Transverse colon (tissue), 4 donors: ENCODE data around the gene HIGD2B. TPM values are rescaled to one million over a fixed set of nuclear protein-coding genes. Genes with fewer than 3 reads are reported as not detected.

Experiments
- DNase-seq: peaks from one replicate; pipeline ENCODE4 v3.0.0-alpha.2; 2019
- H3K27ac ChIP-seq, 4 donors: fragments of 200-600 bp; sonication (generic); 2 replicates each; pipeline ENCODE4 v1.5.1; 2016 to 2018; ENCODE audit warnings: inconsistent platforms in 4 of 4
- H3K27me3 ChIP-seq: fragments of 200-600 bp; sonication (generic); 2 replicates; pipeline ENCODE4 v1.5.1; 2017; ENCODE audit warnings: inconsistent platforms
- H3K36me3 ChIP-seq, 4 donors: fragments of 200-600 bp; sonication (generic); 2 replicates each; pipeline ENCODE4 v1.5.1; 2017 to 2019; ENCODE audit warnings: inconsistent platforms in 4 of 4
- H3K4me1 ChIP-seq, 4 donors: fragments of 200-600 bp; sonication (generic); 2 replicates each; pipeline ENCODE4 v1.5.1; 2017 to 2020; ENCODE audit warnings: inconsistent platforms in 4 of 4
- H3K4me3 ChIP-seq, 4 donors: fragments of 200-600 bp; sonication (generic); 1 replicate in 1 of 4; 2 replicates in 3 of 4; pipeline versions ENCODE4 v1.5.1 to v1.6.1; 2017 to 2019; ENCODE audit warnings: inconsistent platforms in 4 of 4
- H3K9me3 ChIP-seq, 2 donors: fragments of 200-600 bp; sonication (generic); 2 replicates each; pipeline ENCODE4 v1.5.1; 2017 to 2019; ENCODE audit warnings: inconsistent platforms in 2 of 2
- EP300 ChIP-seq: sonication (generic); formaldehyde crosslinking; IDR thresholded peaks from one replicate; pipeline ENCODE4 v1.6.1; 2017; ENCODE audit warnings: antibody characterized with exemption, low read depth
- POLR2A ChIP-seq: fragments of 450-650 bp; IDR thresholded peaks from one replicate; pipeline ENCODE4 v1.6.1; 2016; ENCODE audit warnings: antibody characterized with exemption, mild to moderate bottlenecking, moderate library complexity
- POLR2AphosphoS5 ChIP-seq, 3 donors: sonication (generic); formaldehyde crosslinking; IDR thresholded peaks; one replicate each; pipeline ENCODE4 v1.6.1; 2016; ENCODE audit warnings: antibody characterized with exemption in 3 of 3
- WGBS, 2 donors: methylation state at CpG; one replicate each; pipeline ENCODE4 v1.1.5; 2018; ENCODE audit warnings: low coverage in 1 of 2; 5-methylcytosine and 5-hydroxymethylcytosine counted together
- in situ Hi-C, 4 donors: fragments of 200-750 bp; cut with MboI; loops; one replicate each; pipeline versions ENCODE4 v1.15.0 to v1.15.1; 2017; ENCODE audit warnings: low sequenced_read_pairs in 3 of 4, low pct_ligation_motif_present in 1 of 4, low pct_unique_long_range_greater_than_20kb in 1 of 4
- intact Hi-C: fragments of 100-400 bp; cut with DNase I; formaldehyde crosslinking; loops from one replicate; pipeline ENCODE4 v1.15.1; 2023; ENCODE audit warnings: low total_unique reads
- total RNA-seq, 4 donors: library from RNA; depleted of rRNA; stranded (reverse); fragments of >200 nt; gene quantifications; one replicate each; pipeline ENCODE4 v1.1.0, GENCODE V29; 2016
- TF ChIP-seq, protein P1 (sequence below), 5 experiments: fragments of 200-600 bp in 3 of 5; fragments of 450-650 bp in 2 of 5; sonication (generic) in 3 of 5; IDR thresholded peaks; 1 replicate in 2 of 5; 2 replicates in 3 of 5; pipeline ENCODE4 v1.5.1; 2016 to 2017; ENCODE audit warnings: antibody characterized with exemption in 5 of 5, inconsistent platforms in 3 of 5, mild to moderate bottlenecking in 2 of 5, moderate library complexity in 1 of 5

HIGD2B gene, protein sequence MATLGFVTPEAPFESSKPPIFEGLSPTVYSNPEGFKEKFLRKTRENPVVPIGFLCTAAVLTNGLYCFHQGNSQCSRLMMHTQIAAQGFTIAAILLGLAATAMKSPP
- total RNA-seq = not detected

DNA sequence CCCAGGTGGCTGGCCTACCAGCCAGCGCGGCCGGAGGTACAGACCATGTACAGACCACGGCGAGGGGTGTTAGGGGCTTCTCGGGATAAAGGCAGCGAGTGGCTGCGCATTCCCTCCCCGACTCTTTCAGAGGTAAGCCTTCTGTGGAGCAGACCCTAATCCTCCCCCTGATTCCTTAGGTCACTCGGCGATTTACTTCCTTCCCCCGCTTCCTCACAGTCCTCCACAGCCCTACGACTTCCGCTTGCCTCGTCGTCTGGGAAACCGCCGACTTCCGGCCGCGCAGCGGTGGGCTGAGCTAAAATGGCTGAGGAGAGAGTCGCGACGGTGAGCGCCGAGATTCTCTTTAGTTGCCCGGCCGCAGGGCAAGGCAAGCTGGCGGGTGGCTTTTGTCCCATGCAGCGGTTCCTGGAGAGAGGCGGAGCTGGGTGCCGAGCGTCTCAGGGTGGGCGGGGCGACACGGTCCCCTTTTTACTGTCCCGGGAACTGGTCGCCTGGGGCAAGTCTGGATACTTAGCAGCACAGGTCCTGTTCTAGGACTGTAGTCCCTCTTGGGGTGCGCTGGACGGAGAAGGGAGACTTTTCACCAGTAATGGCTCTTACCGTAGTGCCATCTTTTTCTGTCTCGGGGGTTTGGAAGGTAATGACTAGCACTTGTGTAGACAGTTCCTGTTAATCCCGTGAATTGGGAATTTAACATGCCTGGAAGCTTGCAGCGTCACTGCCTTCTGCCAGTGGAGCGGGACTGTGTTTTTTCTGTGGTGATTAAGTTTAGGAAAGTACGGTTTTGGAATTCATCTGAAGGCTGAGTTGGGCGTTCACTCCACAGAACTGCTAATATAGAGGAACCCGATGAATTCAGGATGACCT, at the start of gene HIGD2B, which contains the start of gene BBS4:
TSS of gene HIGD2B (minus strand) at position 258 of the 870 bp plus-strand sequence. CDS start 9,808 bp downstream, outside the sequence.
TSS of gene BBS4 (plus strand) at position 283 of the 870 bp plus-strand sequence. CDS start at position 304, 21 bp downstream.
- peak; percentile 92 for DNase-seq
- TF ChIP-seq, protein P1, sequence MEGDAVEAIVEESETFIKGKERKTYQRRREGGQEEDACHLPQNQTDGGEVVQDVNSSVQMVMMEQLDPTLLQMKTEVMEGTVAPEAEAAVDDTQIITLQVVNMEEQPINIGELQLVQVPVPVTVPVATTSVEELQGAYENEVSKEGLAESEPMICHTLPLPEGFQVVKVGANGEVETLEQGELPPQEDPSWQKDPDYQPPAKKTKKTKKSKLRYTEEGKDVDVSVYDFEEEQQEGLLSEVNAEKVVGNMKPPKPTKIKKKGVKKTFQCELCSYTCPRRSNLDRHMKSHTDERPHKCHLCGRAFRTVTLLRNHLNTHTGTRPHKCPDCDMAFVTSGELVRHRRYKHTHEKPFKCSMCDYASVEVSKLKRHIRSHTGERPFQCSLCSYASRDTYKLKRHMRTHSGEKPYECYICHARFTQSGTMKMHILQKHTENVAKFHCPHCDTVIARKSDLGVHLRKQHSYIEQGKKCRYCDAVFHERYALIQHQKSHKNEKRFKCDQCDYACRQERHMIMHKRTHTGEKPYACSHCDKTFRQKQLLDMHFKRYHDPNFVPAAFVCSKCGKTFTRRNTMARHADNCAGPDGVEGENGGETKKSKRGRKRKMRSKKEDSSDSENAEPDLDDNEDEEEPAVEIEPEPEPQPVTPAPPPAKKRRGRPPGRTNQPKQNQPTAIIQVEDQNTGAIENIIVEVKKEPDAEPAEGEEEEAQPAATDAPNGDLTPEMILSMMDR (IDR thresholded peaks at IDR 0.05) = no peak
- TF ChIP-seq EP300 = no peak
- TF ChIP-seq POLR2AphosphoS5 (IDR thresholded peaks at IDR 0.05) = peak; percentile 83 to 87 (median 85)
- peak; percentile 79 for TF ChIP-seq POLR2A
- peak within 1 kb of the TSS; percentile 93 to 94 (median 94) for H3K27ac ChIP-seq
- no peaks in the 10 kb centered on the region for H3K27me3 ChIP-seq
- in situ Hi-C loops (no loop called here), intact Hi-C loops (no loop called here)
- peak within 1 kb of the TSS; percentile 57 to 71 (median 60) for H3K4me3 ChIP-seq
- WGBS, 2 donors = 0% methylated on average over 2 to 40 of the region's 49 CpGs
- no peaks in the 10 kb centered on the region for H3K9me3 ChIP-seq
- no peaks in the 10 kb centered on the region for H3K36me3 ChIP-seq
- peaks cover 3 to 21% (median 9%) of the 10 kb centered on the region in 4 donors for H3K4me1 ChIP-seq

DNA sequence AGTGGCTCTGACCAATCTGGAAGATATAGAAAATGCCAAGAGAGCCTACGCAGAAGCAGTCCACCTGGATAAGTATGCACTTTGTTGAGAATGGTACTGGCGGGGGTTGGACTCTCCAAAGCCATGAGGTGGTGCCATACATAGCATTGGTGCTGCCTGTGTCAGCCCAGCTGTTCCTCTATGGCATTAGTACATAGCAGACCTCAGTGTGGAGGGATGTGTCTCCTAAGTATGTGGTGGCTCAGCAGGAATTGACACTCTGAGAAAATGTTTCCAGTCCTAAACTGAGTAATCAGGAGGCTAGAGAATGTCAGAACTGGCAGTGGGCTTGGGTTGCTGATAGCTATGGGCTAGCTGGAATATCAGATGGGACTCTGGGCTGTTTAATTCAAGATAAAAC, 49.1 kb upstream of the HIGD2B start:
- Histone ChIP-seq H3K4me1 (no peaks in the 10 kb centered on the region), H3K27me3 (no peaks in the 10 kb centered on the region), H3K27ac (no peak overlapping the region), H3K4me3 (no peak overlapping the region), H3K36me3 (peaks cover 0 to 24% (median 11%) of the 10 kb centered on the region in 4 donors), H3K9me3 (no peaks in the 10 kb centered on the region)
- 96% methylated on average over 2 of the region's 2 CpGs; no CpG with 5 or more reads in 1 of the 2 donors for WGBS, 2 donors
- TF ChIP-seq EP300 (no peak), POLR2A (no peak), POLR2AphosphoS5 (IDR thresholded peaks at IDR 0.05) (no peak)
- TF ChIP-seq, protein P1 (IDR thresholded peaks at IDR 0.05) = no peak
- DNase-seq = no peak
- intact Hi-C loops = no loop called here
- in situ Hi-C loops = no loop called here

DNA sequence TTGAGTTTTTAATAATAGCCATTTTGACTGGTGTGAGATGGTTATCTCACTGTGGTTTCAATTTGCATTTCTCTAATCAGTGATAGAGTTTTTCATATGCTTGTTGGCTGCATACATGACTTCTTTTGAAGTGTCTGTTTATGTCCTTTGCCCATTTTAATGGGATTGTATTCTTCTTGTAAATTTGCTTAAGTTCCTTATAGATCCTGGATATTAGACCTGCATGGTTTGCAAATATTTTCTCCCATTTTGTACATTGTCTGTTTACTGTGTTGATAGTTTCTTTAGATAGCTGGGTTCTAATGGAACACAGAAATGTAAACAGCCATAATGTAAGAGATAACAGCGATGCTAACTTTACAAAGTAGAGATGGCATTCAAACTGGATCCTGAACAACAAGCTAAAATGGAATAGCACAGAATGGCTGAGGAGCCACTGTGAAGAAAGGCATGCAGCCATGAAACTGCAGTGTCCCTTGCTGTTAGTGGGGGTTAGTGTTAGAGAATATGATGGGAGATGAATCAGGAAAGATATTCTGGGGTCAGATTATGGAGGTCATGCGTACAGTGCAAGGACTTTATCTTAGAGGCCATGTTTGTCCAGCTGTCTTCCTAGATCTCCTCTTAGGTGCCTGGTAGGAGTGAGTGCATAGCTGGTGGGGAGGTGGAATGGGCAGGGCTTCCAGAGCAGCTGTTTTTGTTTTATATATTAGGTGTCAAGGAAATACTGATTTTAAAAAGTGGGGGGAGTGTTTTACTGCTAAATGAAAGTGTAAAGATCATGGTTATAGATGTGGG, 48.2 kb upstream of the HIGD2B start:
- WGBS, 2 donors = 92 to 93% methylated on average over 2 of the region's 2 CpGs
- Histone ChIP-seq H3K9me3 (no peaks in the 10 kb centered on the region), H3K36me3 (peaks cover 0 to 23% (median 9%) of the 10 kb centered on the region in 4 donors), H3K27ac (no peak overlapping the region), H3K4me3 (no peak overlapping the region), H3K4me1 (no peaks in the 10 kb centered on the region), H3K27me3 (no peaks in the 10 kb centered on the region)
- intact Hi-C loops (no loop called here), in situ Hi-C loops (no loop called here)
- DNase-seq = no peak
- TF ChIP-seq EP300 = no peak
- TF ChIP-seq POLR2AphosphoS5 (IDR thresholded peaks at IDR 0.05) = no peak
- TF ChIP-seq, protein P1 (IDR thresholded peaks at IDR 0.05) = no peak
- no peak for TF ChIP-seq POLR2A

DNA sequence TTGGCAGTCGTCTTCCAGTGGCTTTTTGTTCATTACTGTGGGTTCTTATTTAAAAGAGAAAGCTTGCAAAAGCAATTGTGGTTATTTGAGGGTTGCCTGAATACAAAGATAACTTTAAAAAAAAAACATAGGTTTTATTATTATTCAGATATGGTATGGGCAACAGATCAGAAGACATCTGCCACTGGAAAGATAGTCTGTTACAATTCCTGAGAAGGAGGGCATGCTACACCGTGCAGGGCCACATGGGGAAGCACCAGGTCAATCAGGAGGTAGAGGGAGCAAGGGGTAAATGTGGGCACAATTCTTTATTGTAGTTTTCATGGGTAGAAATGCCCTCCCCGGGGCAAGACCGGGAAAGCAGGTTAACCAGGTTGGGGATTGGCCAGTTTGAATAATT, 46.5 kb upstream of the HIGD2B start:
- in situ Hi-C loops = no loop called here
- H3K27me3 ChIP-seq = no peaks in the 10 kb centered on the region
- no peaks in the 10 kb centered on the region for H3K4me1 ChIP-seq
- peaks cover 0 to 18% (median 5%) of the 10 kb centered on the region in 4 donors for H3K36me3 ChIP-seq
- no peaks in the 10 kb centered on the region for H3K9me3 ChIP-seq
- H3K4me3 ChIP-seq = no peak overlapping the region
- intact Hi-C loops = no loop called here
- DNase-seq = no peak
- TF ChIP-seq POLR2A (no peak), POLR2AphosphoS5 (IDR thresholded peaks at IDR 0.05) (no peak), EP300 (no peak)
- TF ChIP-seq, protein P1 (IDR thresholded peaks at IDR 0.05) = no peak
- no peak overlapping the region for H3K27ac ChIP-seq
- WGBS, 2 donors = 56 to 92% methylated on average over 1 to 4 of the region's 4 CpGs
